Liver (tissue), 9 donors: ENCODE data around the gene CFHR2. TPM values are rescaled to one million over a fixed set of nuclear protein-coding genes. Genes with fewer than 3 reads are reported as not detected.

Experiments
- DNase-seq: peaks from one replicate; pipeline ENCODE4 v3.0.0-alpha.2; 2017; ENCODE audit warnings: low spot score
- H3K27ac ChIP-seq, 2 donors: one replicate each; pipeline ENCODE4 v1.7.0; 2013; ENCODE audit warnings: inconsistent platforms in 2 of 2, low read length in 2 of 2, control low read depth in 1 of 2, low read depth in 1 of 2, mild to moderate bottlenecking in 1 of 2
- H3K27me3 ChIP-seq, 4 donors: one replicate each; pipeline versions ENCODE4 v1.6.1 to v1.7.0; 2013; ENCODE audit warnings: low read length in 3 of 4, inconsistent platforms in 1 of 4, mild to moderate bottlenecking in 1 of 4, moderate library complexity in 1 of 4; ENCODE audit not compliant: control insufficient read depth in 4 of 4, insufficient read depth in 4 of 4
- H3K36me3 ChIP-seq, 4 donors: one replicate each; pipeline versions ENCODE4 v1.6.1 to v1.7.0; 2013; ENCODE audit warnings: low read length in 3 of 4, mild to moderate bottlenecking in 3 of 4, low read depth in 1 of 4, moderate library complexity in 1 of 4; ENCODE audit not compliant: control insufficient read depth in 4 of 4, insufficient read depth in 3 of 4
- H3K4me1 ChIP-seq, 4 donors: one replicate each; pipeline versions ENCODE4 v1.6.1 to v1.7.0; 2013; ENCODE audit warnings: low read length in 3 of 4, mild to moderate bottlenecking in 3 of 4, moderate library complexity in 1 of 4; ENCODE audit not compliant: control insufficient read depth in 4 of 4, insufficient read depth in 4 of 4
- H3K4me3 ChIP-seq, 3 donors: one replicate each; pipeline versions ENCODE4 v1.6.1 to v1.7.0; 2013; ENCODE audit warnings: low read length in 3 of 3, control low read depth in 1 of 3, low read depth in 1 of 3, mild to moderate bottlenecking in 1 of 3
- H3K9ac ChIP-seq, 2 donors: one replicate each; pipeline ENCODE4 v1.7.0; 2013; ENCODE audit warnings: low read length in 2 of 2, mild to moderate bottlenecking in 2 of 2, moderate library complexity in 2 of 2, control low read depth in 1 of 2, low read depth in 1 of 2
- H3K9me3 ChIP-seq, 4 donors: one replicate each; pipeline versions ENCODE4 v1.6.1 to v1.7.0; 2013; ENCODE audit warnings: low read length in 3 of 4; ENCODE audit not compliant: control insufficient read depth in 4 of 4
- FOXA1 ChIP-seq: IDR thresholded peaks from 2 replicates; pipeline ENCODE4 v1.6.1; 2016; ENCODE audit warnings: antibody characterized with exemption
- FOXA2 ChIP-seq: IDR thresholded peaks from 2 replicates; pipeline ENCODE4 v1.6.1; 2016; ENCODE audit warnings: antibody characterized with exemption
- HNF4A ChIP-seq, 2 donors: conservative IDR thresholded peaks; 2 replicates each; pipeline ENCODE4 v1.6.1; 2016; ENCODE audit warnings: antibody characterized with exemption in 2 of 2, mild to moderate bottlenecking in 2 of 2
- HNF4G ChIP-seq: IDR thresholded peaks from 2 replicates; pipeline ENCODE4 v1.6.1; 2016; ENCODE audit warnings: antibody characterized with exemption
- MAX ChIP-seq: IDR thresholded peaks from 2 replicates; pipeline ENCODE4 v1.6.1; 2016; ENCODE audit warnings: antibody characterized with exemption
- NR2F2 ChIP-seq: IDR thresholded peaks from 2 replicates; pipeline ENCODE4 v1.6.1; 2016; ENCODE audit warnings: antibody characterized with exemption
- RAD21 ChIP-seq, 2 donors: IDR thresholded peaks; 2 replicates each; pipeline ENCODE4 v1.6.1; 2016; ENCODE audit warnings: antibody characterized with exemption in 2 of 2, mild to moderate bottlenecking in 2 of 2
- RXRA ChIP-seq, 2 donors: IDR thresholded peaks; 2 replicates each; pipeline ENCODE4 v1.6.1; 2017 to 2018; ENCODE audit warnings: antibody characterized with exemption in 2 of 2, mild to moderate bottlenecking in 1 of 2
- SP1 ChIP-seq: IDR thresholded peaks from 2 replicates; pipeline ENCODE4 v1.6.1; 2018; ENCODE audit warnings: antibody characterized with exemption, mild to moderate bottlenecking
- TAF1 ChIP-seq: conservative IDR thresholded peaks from 2 replicates; pipeline ENCODE4 v1.6.1; 2016; ENCODE audit warnings: antibody characterized with exemption, mild to moderate bottlenecking
- WGBS: extraction: QIAGEN DNeasy Blood & Tissue Kit; methylation state at CpG from one replicate; pipeline ENCODE4 v1.1.7; 2013; 5-methylcytosine and 5-hydroxymethylcytosine counted together
- polyA plus RNA-seq, 2 donors: library from polyadenylated mRNA; stranded (reverse) in 1 of 2; unstranded in 1 of 2; fragments of 200-250 nt in 1 of 2; fragments of >200 nt in 1 of 2; fragmentation: Nextera tagmentation in 1 of 2; extraction: Ambion mirVana in 1 of 2; gene quantifications; one replicate each; pipeline versions ENCODE4 v1.2.1 to v1.2.3, GENCODE V29; 2013 to 2015
- total RNA-seq, 2 donors: library from RNA; depleted of rRNA; stranded (reverse); fragments of >200 nt; gene quantifications; one replicate each; pipeline ENCODE4 v1.2.3, GENCODE V29; 2014
- TF ChIP-seq, protein P1 (sequence below): fragments of 150-350 bp; IDR thresholded peaks from 2 replicates; pipeline ENCODE4 v1.5.1; 2017; ENCODE audit warnings: improper control_type of control experiment, low read depth, low read length; ENCODE audit not compliant: missing input control
- TF ChIP-seq, protein P2 (sequence below): IDR thresholded peaks from 2 replicates; pipeline ENCODE4 v1.6.1; 2016; ENCODE audit warnings: antibody characterized with exemption
- TF ChIP-seq, protein P3 (sequence below): IDR thresholded peaks from 2 replicates; pipeline ENCODE4 v1.6.1; 2016; ENCODE audit warnings: antibody characterized with exemption, mild to moderate bottlenecking
- donor health status: healthy.
- donor health status: healthy.
- donor health status: healthy.
- donor health status: healthy.
- donor health status: healthy.

The CFHR2 gene
- total and polyA plus RNA-seq, 4 donors: 153 to 483 (median 395) TPM

- Histone ChIP-seq H3K9me3 (no peaks in the 10 kb centered on the region), H3K36me3 (peaks cover 5 to 44% (median 27%) of the 10 kb centered on the region in 4 donors), H3K27ac (no peak overlapping the region), H3K9ac (no peak overlapping the region), H3K27me3 (no peaks in the 10 kb centered on the region), H3K4me3 (no peak overlapping the region), H3K4me1 (peaks cover 0 to 16% (median 3%) of the 10 kb centered on the region in 4 donors)
- no peak for DNase-seq
- TF ChIP-seq FOXA2: no peak
- TF ChIP-seq TAF1: no peak
- no peak for TF ChIP-seq NR2F2
- no peak for TF ChIP-seq RXRA (IDR thresholded peaks at IDR 0.05)
- TF ChIP-seq, protein P1, sequence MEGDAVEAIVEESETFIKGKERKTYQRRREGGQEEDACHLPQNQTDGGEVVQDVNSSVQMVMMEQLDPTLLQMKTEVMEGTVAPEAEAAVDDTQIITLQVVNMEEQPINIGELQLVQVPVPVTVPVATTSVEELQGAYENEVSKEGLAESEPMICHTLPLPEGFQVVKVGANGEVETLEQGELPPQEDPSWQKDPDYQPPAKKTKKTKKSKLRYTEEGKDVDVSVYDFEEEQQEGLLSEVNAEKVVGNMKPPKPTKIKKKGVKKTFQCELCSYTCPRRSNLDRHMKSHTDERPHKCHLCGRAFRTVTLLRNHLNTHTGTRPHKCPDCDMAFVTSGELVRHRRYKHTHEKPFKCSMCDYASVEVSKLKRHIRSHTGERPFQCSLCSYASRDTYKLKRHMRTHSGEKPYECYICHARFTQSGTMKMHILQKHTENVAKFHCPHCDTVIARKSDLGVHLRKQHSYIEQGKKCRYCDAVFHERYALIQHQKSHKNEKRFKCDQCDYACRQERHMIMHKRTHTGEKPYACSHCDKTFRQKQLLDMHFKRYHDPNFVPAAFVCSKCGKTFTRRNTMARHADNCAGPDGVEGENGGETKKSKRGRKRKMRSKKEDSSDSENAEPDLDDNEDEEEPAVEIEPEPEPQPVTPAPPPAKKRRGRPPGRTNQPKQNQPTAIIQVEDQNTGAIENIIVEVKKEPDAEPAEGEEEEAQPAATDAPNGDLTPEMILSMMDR: no peak
- TF ChIP-seq RAD21 (IDR thresholded peaks at IDR 0.05): no peak
- no peak for TF ChIP-seq MAX
- no peak for TF ChIP-seq FOXA1
- TF ChIP-seq, protein P2, sequence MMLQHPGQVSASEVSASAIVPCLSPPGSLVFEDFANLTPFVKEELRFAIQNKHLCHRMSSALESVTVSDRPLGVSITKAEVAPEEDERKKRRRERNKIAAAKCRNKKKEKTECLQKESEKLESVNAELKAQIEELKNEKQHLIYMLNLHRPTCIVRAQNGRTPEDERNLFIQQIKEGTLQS: no peak
- TF ChIP-seq SP1: no peak
- TF ChIP-seq, protein P3, sequence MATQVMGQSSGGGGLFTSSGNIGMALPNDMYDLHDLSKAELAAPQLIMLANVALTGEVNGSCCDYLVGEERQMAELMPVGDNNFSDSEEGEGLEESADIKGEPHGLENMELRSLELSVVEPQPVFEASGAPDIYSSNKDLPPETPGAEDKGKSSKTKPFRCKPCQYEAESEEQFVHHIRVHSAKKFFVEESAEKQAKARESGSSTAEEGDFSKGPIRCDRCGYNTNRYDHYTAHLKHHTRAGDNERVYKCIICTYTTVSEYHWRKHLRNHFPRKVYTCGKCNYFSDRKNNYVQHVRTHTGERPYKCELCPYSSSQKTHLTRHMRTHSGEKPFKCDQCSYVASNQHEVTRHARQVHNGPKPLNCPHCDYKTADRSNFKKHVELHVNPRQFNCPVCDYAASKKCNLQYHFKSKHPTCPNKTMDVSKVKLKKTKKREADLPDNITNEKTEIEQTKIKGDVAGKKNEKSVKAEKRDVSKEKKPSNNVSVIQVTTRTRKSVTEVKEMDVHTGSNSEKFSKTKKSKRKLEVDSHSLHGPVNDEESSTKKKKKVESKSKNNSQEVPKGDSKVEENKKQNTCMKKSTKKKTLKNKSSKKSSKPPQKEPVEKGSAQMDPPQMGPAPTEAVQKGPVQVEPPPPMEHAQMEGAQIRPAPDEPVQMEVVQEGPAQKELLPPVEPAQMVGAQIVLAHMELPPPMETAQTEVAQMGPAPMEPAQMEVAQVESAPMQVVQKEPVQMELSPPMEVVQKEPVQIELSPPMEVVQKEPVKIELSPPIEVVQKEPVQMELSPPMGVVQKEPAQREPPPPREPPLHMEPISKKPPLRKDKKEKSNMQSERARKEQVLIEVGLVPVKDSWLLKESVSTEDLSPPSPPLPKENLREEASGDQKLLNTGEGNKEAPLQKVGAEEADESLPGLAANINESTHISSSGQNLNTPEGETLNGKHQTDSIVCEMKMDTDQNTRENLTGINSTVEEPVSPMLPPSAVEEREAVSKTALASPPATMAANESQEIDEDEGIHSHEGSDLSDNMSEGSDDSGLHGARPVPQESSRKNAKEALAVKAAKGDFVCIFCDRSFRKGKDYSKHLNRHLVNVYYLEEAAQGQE: no peak
- no peak for TF ChIP-seq HNF4G
- WGBS: 86% methylated on average over 2 of the region's 2 CpGs
These were observed 11.2 kb downstream of the CFHR2 start for GRCh38 chr1:196954778-196955177.

GRCh38 chr1:196955926-196956325 is 12.4 kb downstream of the CFHR2 start:
- Histone ChIP-seq H3K36me3 (peaks cover 5 to 42% (median 27%) of the 10 kb centered on the region in 4 donors), H3K4me3 (no peak overlapping the region), H3K9ac (no peak overlapping the region), H3K4me1 (peaks cover 0 to 16% (median 3%) of the 10 kb centered on the region in 4 donors), H3K9me3 (no peaks in the 10 kb centered on the region), H3K27ac (no peak overlapping the region), H3K27me3 (no peaks in the 10 kb centered on the region)
- 93% methylated on average over 1 of the region's 1 CpG for WGBS
- no peak for DNase-seq
- TF ChIP-seq HNF4A (conservative IDR thresholded peaks at IDR 0.05): no peak
- TF ChIP-seq, protein P1: no peak
- TF ChIP-seq FOXA1: no peak
- TF ChIP-seq, protein P3: no peak
- no peak for TF ChIP-seq MAX
